ENCODE results near the gene DNAJC8. TPM values are rescaled to one million over a fixed set of nuclear protein-coding genes. Genes with fewer than 3 reads are reported as not detected.
A peak's percentile ranks its signal among the peaks of the same experiment; 100 is the strongest.

Gene DNAJC8
- total RNA-seq, 1 donor from 2014 or later, result 132 TPM

- H3K27me3 Mint-ChIP-seq (ENCODE audit: low read depth), result no peaks in the 10 kb centered on the region
- H3K9me3 Mint-ChIP-seq, result no peaks in the 10 kb centered on the region
- TF ChIP-seq, protein P1, sequence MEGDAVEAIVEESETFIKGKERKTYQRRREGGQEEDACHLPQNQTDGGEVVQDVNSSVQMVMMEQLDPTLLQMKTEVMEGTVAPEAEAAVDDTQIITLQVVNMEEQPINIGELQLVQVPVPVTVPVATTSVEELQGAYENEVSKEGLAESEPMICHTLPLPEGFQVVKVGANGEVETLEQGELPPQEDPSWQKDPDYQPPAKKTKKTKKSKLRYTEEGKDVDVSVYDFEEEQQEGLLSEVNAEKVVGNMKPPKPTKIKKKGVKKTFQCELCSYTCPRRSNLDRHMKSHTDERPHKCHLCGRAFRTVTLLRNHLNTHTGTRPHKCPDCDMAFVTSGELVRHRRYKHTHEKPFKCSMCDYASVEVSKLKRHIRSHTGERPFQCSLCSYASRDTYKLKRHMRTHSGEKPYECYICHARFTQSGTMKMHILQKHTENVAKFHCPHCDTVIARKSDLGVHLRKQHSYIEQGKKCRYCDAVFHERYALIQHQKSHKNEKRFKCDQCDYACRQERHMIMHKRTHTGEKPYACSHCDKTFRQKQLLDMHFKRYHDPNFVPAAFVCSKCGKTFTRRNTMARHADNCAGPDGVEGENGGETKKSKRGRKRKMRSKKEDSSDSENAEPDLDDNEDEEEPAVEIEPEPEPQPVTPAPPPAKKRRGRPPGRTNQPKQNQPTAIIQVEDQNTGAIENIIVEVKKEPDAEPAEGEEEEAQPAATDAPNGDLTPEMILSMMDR (conservative IDR thresholded peaks at IDR 0.05), result no peak
- H3K27ac Mint-ChIP-seq (ENCODE audit: unreplicated experiment), result peak within 1 kb of the TSS; percentile 29
- H3K36me3 Mint-ChIP-seq (ENCODE audit: low read depth), result no peaks in the 10 kb centered on the region
- no peak within 1 kb of the TSS for H3K4me3 Mint-ChIP-seq
- H3K4me1 Mint-ChIP-seq, result peaks cover 5% of the 10 kb centered on the region
- DNase-seq (ENCODE audit: low read depth, low spot score), result no peak
These were observed 56.0 kb downstream of the DNAJC8 start, which contains the start of gene PTAFR for GRCh38 chr1:28176492-28177470. TSS of gene PTAFR (minus strand) at chr1:28176690. CDS start at chr1:28151021, 25,669 bp downstream.

- Mint-ChIP-seq H3K9me3 (no peaks in the 10 kb centered on the region), H3K4me1 (peaks cover 5% of the 10 kb centered on the region), H3K27me3 (ENCODE audit: low read depth) (no peaks in the 10 kb centered on the region), H3K36me3 (ENCODE audit: low read depth) (no peaks in the 10 kb centered on the region), H3K4me3 (no peak overlapping the region), H3K27ac (ENCODE audit: unreplicated experiment) (no peak overlapping the region)
- DNase-seq (ENCODE audit: low read depth, low spot score), result no peak
- TF ChIP-seq, protein P1 (conservative IDR thresholded peaks at IDR 0.05), result no peak
These were observed 56.8 kb downstream of the DNAJC8 start for GRCh38 chr1:28175955-28176485.

DNA sequence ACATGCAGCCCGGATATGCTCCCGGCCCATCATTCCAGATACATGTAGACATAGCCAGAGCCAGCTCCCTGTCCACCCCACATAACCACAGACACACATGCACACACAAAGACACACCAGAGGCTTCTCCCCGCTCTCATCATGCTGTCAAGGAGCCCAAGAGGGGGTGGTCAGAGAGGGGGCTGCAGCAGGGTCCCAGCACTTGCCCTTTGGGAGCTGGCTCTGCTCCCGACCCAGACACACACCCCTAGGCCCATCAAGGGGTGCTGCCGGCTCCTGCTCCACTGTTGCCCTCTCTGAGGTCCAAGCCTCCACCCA, 58.9 kb downstream of the DNAJC8 start:
- Mint-ChIP-seq H3K27me3 (ENCODE audit: low read depth) (no peaks in the 10 kb centered on the region), H3K4me1 (no peaks in the 10 kb centered on the region), H3K9me3 (no peaks in the 10 kb centered on the region), H3K27ac (ENCODE audit: unreplicated experiment) (no peak overlapping the region), H3K36me3 (ENCODE audit: low read depth) (no peaks in the 10 kb centered on the region), H3K4me3 (no peak overlapping the region)
- no peak for DNase-seq (ENCODE audit: low read depth, low spot score)
- TF ChIP-seq, protein P1 (conservative IDR thresholded peaks at IDR 0.05), result no peak

DNA sequence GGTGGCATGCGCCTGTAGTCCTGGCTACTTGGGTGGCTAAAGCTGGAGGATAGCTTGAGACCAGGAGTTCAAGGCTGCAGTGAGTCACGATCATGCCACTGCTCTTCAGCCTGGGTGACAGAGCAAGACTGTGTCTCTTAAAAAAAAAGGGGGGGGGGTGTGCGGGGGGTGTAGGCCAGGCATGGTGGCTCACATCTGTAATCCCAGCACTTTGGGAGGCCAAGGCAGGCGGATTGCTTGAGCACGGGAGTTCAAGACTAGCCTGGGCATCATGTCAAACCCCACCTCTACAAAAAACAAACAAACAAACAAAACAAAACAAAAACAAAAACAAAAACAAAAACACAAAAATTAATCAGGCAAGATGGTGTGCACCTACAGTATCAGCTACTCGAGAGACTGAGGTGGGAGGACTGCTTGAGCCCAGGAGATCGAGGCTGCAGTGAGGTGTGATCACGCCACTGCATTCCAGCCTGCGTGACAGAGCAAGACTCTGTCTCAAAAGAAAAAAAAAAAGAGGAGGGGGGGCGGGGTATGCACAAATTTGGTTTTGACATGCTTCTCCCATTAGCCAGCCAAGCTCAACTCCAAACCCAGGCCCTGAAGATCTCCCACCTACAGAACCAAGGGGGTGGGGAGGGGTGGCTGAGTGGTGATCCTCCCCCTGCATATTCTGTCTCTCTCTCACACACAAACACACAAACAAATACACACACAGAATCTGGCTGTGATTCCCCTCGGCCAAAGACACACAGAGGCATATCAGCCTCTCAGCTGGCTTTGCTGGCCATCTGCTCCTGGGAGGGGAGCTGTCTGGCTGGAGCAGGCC, 59.5 kb downstream of the DNAJC8 start:
- DNase-seq (ENCODE audit: low read depth, low spot score), result no peak
- Mint-ChIP-seq H3K4me1 (no peaks in the 10 kb centered on the region), H3K4me3 (no peak overlapping the region), H3K36me3 (ENCODE audit: low read depth) (no peaks in the 10 kb centered on the region), H3K9me3 (no peaks in the 10 kb centered on the region), H3K27me3 (ENCODE audit: low read depth) (no peaks in the 10 kb centered on the region), H3K27ac (ENCODE audit: unreplicated experiment) (no peak overlapping the region)
- TF ChIP-seq, protein P1 (conservative IDR thresholded peaks at IDR 0.05), result no peak

GRCh38 chr1:28172713-28173150, 60.1 kb downstream of the DNAJC8 start:
- Mint-ChIP-seq H3K27me3 (ENCODE audit: low read depth) (no peaks in the 10 kb centered on the region), H3K9me3 (no peaks in the 10 kb centered on the region), H3K4me1 (no peaks in the 10 kb centered on the region), H3K36me3 (ENCODE audit: low read depth) (no peaks in the 10 kb centered on the region), H3K27ac (ENCODE audit: unreplicated experiment) (no peak overlapping the region), H3K4me3 (no peak overlapping the region)
- TF ChIP-seq, protein P1 (conservative IDR thresholded peaks at IDR 0.05), result no peak
- DNase-seq (ENCODE audit: low read depth, low spot score), result no peak

All from neural crest cell (in vitro differentiated cells).